Endometrial microvascular endothelial cells (primary cell): ENCODE results near the gene CEBPG. TPM values are rescaled to one million over a fixed set of nuclear protein-coding genes. Genes with fewer than 3 reads are reported as not detected.

Source experiments
- in situ Hi-C: cut with HindIII; loops from 2 replicates; pipeline ENCODE4 v1.10.0; 2017; ENCODE audit warnings: low sequenced_read_pairs, low pct_unique_long_range_greater_than_20kb; ENCODE audit errors: inconsistent ontology term
- total RNA-seq: library from RNA; depleted of rRNA; stranded (reverse); fragments of >200 nt; gene quantifications from one replicate; pipeline ENCODE4 v1.2.3, GENCODE V29; 2015; ENCODE audit errors: inconsistent ontology term

Gene CEBPG
- total RNA-seq, 1 donor from 2014 or later: 16.4 TPM

GRCh38 chr19:33349319-33350289 lies 23.9 kb upstream of the CEBPG start:
- in situ Hi-C loops: no loop called here

DNA sequence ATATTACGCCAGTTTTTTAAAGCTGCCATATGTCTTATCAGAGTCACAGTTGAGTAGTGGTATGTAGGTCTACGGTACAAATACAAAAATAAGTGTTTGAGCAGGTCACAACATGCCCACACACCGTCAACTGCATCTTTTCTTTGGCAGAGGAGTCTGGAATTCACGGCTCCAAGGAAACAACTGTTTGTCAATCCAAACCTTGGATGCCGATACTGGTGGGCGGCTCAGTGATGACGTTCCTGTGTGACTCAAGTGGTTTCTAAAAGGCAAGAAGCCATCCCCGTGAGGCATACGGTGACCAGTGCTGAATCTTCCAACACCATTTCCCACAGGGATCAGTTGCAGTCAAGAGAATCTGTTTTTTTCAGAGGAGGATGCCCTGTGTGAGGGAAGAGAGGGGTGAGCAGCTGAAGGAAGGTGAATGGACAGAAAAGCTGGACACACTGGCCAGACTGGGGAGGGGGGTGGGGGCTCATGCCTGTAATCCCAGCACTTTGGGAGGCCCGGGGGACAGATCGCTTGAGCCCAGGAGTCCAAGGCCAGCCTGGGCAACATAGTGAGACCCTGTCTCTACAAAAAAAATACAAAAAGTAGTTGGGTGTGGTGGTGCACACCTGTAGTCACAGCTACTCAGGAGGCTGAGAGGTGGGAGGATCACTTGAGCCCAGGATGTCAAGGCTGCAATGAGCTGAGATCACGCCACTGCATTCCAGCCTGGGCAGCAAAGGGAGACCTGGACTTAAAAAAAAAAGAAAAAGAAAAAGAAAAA lies 22.8 kb upstream of the CEBPG start:
- in situ Hi-C loops: no loop called here

DNA sequence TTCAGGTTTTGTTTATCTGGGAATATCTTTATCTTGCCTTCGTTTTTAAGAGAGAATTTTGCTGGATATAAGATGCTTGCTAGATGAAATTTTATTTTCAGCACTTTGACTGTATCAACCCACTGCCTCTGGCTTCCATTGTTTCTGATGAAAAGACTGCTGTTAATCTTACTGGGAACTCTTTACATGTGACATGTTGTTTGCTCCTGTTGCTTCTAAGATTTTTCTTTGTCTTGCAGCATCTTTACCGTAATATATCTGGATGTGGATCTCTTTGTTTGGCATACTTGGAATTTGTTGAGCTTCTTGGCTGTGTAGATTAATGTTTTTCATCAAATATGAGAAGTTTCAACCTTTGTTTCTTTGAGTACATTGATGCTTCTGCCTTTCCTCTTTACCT lies 18.0 kb upstream of the CEBPG start:
- in situ Hi-C loops: no loop called here

DNA sequence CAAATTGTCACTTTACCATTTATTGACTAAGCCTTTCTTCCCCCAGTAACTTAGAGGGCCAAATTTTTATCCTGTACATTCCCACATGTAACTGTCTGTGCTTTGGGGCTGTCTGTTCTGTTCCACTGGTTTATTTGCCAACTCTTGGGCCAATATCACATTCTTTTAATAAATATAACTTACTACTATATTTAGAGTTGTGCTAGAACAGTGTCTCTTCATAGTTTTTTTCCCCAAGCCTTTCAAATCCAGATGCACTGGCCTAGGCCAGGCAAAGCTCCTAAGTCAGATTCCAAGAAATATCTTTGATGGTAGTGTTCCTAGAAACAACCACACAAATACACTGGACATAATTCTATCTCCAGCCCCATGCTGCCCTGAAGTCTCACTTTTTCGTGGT lies 16.0 kb upstream of the CEBPG start:
- in situ Hi-C loops: no loop called here

- in situ Hi-C loops: no loop called here
Observed at GRCh38 chr19:33358408-33358807, 15.1 kb upstream of the CEBPG start.

- in situ Hi-C loops: no loop called here
Observed at GRCh38 chr19:33359581-33359980, 13.9 kb upstream of the CEBPG start.

GRCh38 chr19:33362508-33363228 lies 10.8 kb upstream of the CEBPG start:
- in situ Hi-C loops: no loop called here

- in situ Hi-C loops: no loop called here
Observed at GRCh38 chr19:33363476-33363875, 10.0 kb upstream of the CEBPG start.

DNA sequence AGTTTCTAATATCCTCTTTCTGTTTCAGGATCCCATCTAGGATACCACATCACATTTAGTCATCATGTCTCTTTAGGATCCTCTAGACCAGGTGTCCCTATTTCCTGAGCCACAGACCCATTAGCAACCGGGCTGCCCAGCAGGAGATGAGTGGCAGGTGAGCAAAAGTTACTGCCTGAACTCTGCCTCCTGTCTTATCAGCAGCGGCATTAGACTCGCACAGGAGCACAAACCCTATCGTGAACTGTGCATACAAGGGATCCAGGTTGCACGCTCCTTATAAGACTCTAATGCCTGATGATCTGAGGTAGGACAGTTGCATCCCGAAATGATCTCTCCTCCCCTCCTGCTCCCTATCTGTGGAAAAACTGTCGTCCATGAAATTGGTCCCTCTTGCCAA lies 7.8 kb upstream of the CEBPG start:
- in situ Hi-C loops: no loop called here

GRCh38 chr19:33366127-33366526 lies 7.4 kb upstream of the CEBPG start:
- in situ Hi-C loops: no loop called here

- in situ Hi-C loops: no loop called here
Observed at GRCh38 chr19:33366897-33367296, 6.6 kb upstream of the CEBPG start.

- in situ Hi-C loops: no loop called here
Observed at GRCh38 chr19:33368074-33368864, 5.2 kb upstream of the CEBPG start.

GRCh38 chr19:33370783-33371182 lies 2.7 kb upstream of the CEBPG start:
- in situ Hi-C loops: no loop called here

GRCh38 chr19:33374236-33374714 lies 766 bp downstream of the CEBPG start:
- in situ Hi-C loops: no loop called here

DNA sequence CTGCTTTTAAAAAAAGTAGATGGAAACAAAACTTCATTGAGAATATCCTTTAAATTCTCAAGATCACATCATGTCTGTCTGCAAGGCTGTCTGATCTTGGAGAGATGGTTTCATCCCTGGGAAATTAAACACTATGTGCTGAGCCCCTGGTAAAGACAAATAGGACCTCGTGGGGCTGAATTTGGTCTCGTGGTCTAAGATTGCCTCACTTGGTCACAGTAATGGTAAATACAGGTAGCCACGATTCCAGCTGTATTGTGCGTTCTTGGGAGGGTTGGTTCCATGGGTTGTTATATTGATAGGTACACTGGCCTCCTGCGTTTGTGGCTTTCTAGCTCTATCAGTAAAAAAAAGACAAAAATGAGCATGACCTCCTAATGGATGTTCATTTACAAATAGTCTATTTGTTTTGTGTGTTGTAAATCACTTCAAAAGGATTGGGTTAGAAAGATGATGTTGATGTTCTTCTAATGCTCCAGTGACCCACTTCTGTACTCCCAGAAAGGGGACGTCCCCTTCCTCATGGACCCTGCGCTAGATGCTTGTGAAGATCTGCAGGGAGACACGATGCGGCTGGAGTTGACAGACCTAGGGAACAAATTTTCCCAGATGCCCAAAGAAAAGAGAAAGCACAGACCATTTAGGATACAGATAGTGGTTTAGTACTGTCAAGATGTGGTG lies 1.8 kb downstream of the CEBPG start:
- in situ Hi-C loops: no loop called here

DNA sequence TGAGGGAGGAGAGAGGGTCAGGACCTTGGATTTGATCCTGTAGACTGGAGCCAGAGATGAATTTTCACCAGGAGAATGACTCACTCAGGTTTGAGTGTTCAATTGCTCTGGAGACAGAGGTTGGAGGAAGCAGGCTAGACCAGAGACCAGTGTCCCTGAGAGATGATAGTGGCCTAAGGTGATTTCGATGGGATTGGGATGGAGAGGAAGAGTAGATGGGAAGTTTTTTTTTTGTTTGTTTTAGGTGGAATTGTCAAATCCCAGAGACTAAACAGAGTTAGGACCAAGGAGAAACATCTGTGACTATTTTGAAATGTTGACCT lies 2.3 kb downstream of the CEBPG start:
- in situ Hi-C loops: no loop called here

GRCh38 chr19:33376423-33376822 lies 2.9 kb downstream of the CEBPG start:
- in situ Hi-C loops: no loop called here

- in situ Hi-C loops: no loop called here
Observed at GRCh38 chr19:33376941-33377557, 3.5 kb downstream of the CEBPG start.
